ENCODE results near the gene SSC4D. TPM values are rescaled to one million over a fixed set of nuclear protein-coding genes. Genes with fewer than 3 reads are reported as not detected.
"Not testable (repeated sequence)": the region's sequence is repeated elsewhere in the genome, so short reads cannot be mapped to it uniquely, and the experiment has no call there.

The SSC4D gene
- total RNA-seq, 1 experiment from 2014 or later, result not detected

DNA sequence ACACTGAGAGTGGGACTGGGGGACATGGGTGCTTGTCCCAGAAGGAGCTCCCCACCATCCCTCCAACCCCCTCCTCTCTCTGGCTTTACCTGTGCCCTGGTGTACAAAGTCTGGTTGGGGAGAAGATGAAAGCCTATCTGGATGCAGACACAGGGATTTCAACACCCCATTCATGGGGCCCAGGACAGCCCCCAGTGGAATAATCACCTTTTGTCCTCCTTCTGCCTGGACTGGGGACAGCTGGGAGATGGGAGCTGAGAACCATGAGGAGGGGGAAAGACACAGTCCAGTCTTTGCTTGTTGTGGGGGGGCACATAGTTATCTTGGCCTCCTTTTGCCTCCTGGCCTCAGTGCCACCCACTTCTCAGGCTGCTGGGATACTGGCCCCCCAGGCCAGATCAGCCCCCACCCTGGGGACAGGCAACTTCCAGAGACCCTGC, 1.4 kb downstream of the SSC4D start:
- no peak for DNase-seq
- Histone ChIP-seq H4K20me1 (ENCODE audit: insufficient read depth, low read depth, low read length) (no peaks in the 10 kb centered on the region), H3K27ac (ENCODE audit: low read length) (no peak overlapping the region), H3K9me2 (replicated peaks; ENCODE audit: insufficient read depth, low read length) (no peaks in the 10 kb centered on the region), H3K36me3 (ENCODE audit: insufficient read depth, low read length) (no peaks in the 10 kb centered on the region), H3K4me1 (ENCODE audit: low read length) (peaks cover 6% of the 10 kb centered on the region), H2AFZ (ENCODE audit: low read length) (no peak overlapping the region), H3K9me3 (ENCODE audit: low read length) (no peaks in the 10 kb centered on the region), H3K27me3 (ENCODE audit: low read length) (no peaks in the 10 kb centered on the region), H3K4me3 (ENCODE audit: low read length) (no peak overlapping the region), H3K79me2 (ENCODE audit: low read length) (no peaks in the 10 kb centered on the region), H3K4me2 (ENCODE audit: low read depth, low read length, poor library complexity, severe bottlenecking) (no peak overlapping the region), H3K9ac (ENCODE audit: low read length) (no peak overlapping the region)

- H3K27me3 ChIP-seq (ENCODE audit: low read length), result no peaks in the 10 kb centered on the region
- H3K36me3 ChIP-seq (ENCODE audit: insufficient read depth, low read length), result no peaks in the 10 kb centered on the region
- H4K20me1 ChIP-seq (ENCODE audit: insufficient read depth, low read depth, low read length), result no peaks in the 10 kb centered on the region
- H3K9ac ChIP-seq (ENCODE audit: low read length), result no peak overlapping the region
- no peaks in the 10 kb centered on the region for H3K9me2 ChIP-seq (replicated peaks; ENCODE audit: insufficient read depth, low read length)
- no peak overlapping the region for H3K4me2 ChIP-seq (ENCODE audit: low read depth, low read length, poor library complexity, severe bottlenecking)
- H3K4me1 ChIP-seq (ENCODE audit: low read length), result peaks cover 6% of the 10 kb centered on the region
- no peak overlapping the region for H2AFZ ChIP-seq (ENCODE audit: low read length)
- DNase-seq, result no peak
- no peak overlapping the region for H3K27ac ChIP-seq (ENCODE audit: low read length)
- no peaks in the 10 kb centered on the region for H3K9me3 ChIP-seq (ENCODE audit: low read length)
- H3K79me2 ChIP-seq (ENCODE audit: low read length), result no peaks in the 10 kb centered on the region
- H3K4me3 ChIP-seq (ENCODE audit: low read length), result no peak overlapping the region
Observed at GRCh38 chr7:76407718-76408117, 1.8 kb downstream of the SSC4D start.

GRCh38 chr7:76405738-76406137, 3.8 kb downstream of the SSC4D start:
- H3K9ac ChIP-seq (ENCODE audit: low read length), result no peak overlapping the region
- H4K20me1 ChIP-seq (ENCODE audit: insufficient read depth, low read depth, low read length), result no peaks in the 10 kb centered on the region
- H3K27me3 ChIP-seq (ENCODE audit: low read length), result no peaks in the 10 kb centered on the region
- H3K4me3 ChIP-seq (ENCODE audit: low read length), result no peak overlapping the region
- peaks cover 6% of the 10 kb centered on the region for H3K4me1 ChIP-seq (ENCODE audit: low read length)
- H3K36me3 ChIP-seq (ENCODE audit: insufficient read depth, low read length), result no peaks in the 10 kb centered on the region
- H2AFZ ChIP-seq (ENCODE audit: low read length), result no peak overlapping the region
- no peak for DNase-seq
- no peaks in the 10 kb centered on the region for H3K79me2 ChIP-seq (ENCODE audit: low read length)
- no peak overlapping the region for H3K27ac ChIP-seq (ENCODE audit: low read length)
- H3K9me3 ChIP-seq (ENCODE audit: low read length), result no peaks in the 10 kb centered on the region
- no peaks in the 10 kb centered on the region for H3K9me2 ChIP-seq (replicated peaks; ENCODE audit: insufficient read depth, low read length)
- H3K4me2 ChIP-seq (ENCODE audit: low read depth, low read length, poor library complexity, severe bottlenecking), result no peak overlapping the region

DNA sequence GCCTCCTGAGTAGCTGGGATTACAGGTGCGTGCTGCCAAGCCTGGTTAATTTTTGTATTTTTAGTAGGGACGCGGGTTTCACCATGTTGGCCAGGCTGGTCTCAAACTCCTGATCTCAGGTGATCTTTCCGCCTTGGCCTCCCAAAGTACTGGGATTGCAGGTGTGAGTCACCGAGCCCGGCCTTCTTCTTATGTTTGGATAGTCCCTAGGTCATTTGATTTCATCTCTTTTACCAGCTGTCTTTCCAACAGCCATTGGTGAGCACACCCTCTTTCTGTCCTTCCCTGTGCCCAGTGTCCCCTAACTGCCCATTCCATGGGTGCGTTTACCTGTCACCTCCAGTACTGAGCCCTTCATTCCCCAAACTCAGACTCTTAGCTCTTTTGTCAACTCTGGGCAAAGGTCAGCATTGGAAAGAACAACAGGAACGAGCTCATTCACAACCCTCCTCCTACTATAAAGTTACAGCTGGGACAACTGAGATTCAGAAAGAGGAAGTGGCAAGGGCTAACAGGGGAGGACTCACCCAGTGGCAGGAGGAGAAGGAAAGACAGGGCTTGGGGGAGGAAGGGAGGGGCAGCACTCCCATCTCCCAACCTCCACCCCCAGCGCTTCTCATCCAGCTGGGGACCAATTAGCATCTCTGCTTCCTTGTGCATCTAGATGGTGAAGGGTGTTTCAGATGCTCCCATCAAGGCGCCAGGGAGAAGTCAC, 5.6 kb downstream of the SSC4D start:
- no peaks in the 10 kb centered on the region for H3K79me2 ChIP-seq (ENCODE audit: low read length)

GRCh38 chr7:76403097-76403496, 6.4 kb downstream of the SSC4D start:
- H3K36me3 ChIP-seq (ENCODE audit: insufficient read depth, low read length); H3K4me3 ChIP-seq (ENCODE audit: low read length); H3K27me3 ChIP-seq (ENCODE audit: low read length); H2AFZ ChIP-seq (ENCODE audit: low read length); H3K9me3 ChIP-seq (ENCODE audit: low read length); H3K4me1 ChIP-seq (ENCODE audit: low read length); H3K27ac ChIP-seq (ENCODE audit: low read length); H3K4me2 ChIP-seq (ENCODE audit: low read depth, low read length, poor library complexity, severe bottlenecking); H3K79me2 ChIP-seq (ENCODE audit: low read length); H3K9ac ChIP-seq (ENCODE audit: low read length); H3K9me2 ChIP-seq (replicated peaks; ENCODE audit: insufficient read depth, low read length); H4K20me1 ChIP-seq (ENCODE audit: insufficient read depth, low read depth, low read length); DNase-seq: not testable (repeated sequence)

More for the DNA sequence above, 5.6 kb downstream of the SSC4D start:
- no peaks in the 10 kb centered on the region for H3K36me3 ChIP-seq (ENCODE audit: insufficient read depth, low read length)
- no peak overlapping the region for H3K27ac ChIP-seq (ENCODE audit: low read length)
- no peaks in the 10 kb centered on the region for H3K9me2 ChIP-seq (replicated peaks; ENCODE audit: insufficient read depth, low read length)
- H2AFZ ChIP-seq (ENCODE audit: low read length), result no peak overlapping the region
- H3K4me2 ChIP-seq (ENCODE audit: low read depth, low read length, poor library complexity, severe bottlenecking), result no peak overlapping the region
- H3K9ac ChIP-seq (ENCODE audit: low read length), result no peak overlapping the region
- DNase-seq, result peak; percentile 59
- H4K20me1 ChIP-seq (ENCODE audit: insufficient read depth, low read depth, low read length), result no peaks in the 10 kb centered on the region
- peaks cover 6% of the 10 kb centered on the region for H3K4me1 ChIP-seq (ENCODE audit: low read length)
- H3K4me3 ChIP-seq (ENCODE audit: low read length), result no peak overlapping the region
- H3K27me3 ChIP-seq (ENCODE audit: low read length), result no peaks in the 10 kb centered on the region
- H3K9me3 ChIP-seq (ENCODE audit: low read length), result no peaks in the 10 kb centered on the region

GRCh38 chr7:76400248-76400647, 9.2 kb downstream of the SSC4D start:
- Histone ChIP-seq H3K4me3 (ENCODE audit: low read length) (no peak overlapping the region), H4K20me1 (ENCODE audit: insufficient read depth, low read depth, low read length) (no peaks in the 10 kb centered on the region), H3K9ac (ENCODE audit: low read length) (no peak overlapping the region), H3K4me1 (ENCODE audit: low read length) (peaks cover 21% of the 10 kb centered on the region), H3K27me3 (ENCODE audit: low read length) (no peaks in the 10 kb centered on the region), H3K4me2 (ENCODE audit: low read depth, low read length, poor library complexity, severe bottlenecking) (no peak overlapping the region), H3K36me3 (ENCODE audit: insufficient read depth, low read length) (no peaks in the 10 kb centered on the region), H3K9me2 (replicated peaks; ENCODE audit: insufficient read depth, low read length) (no peaks in the 10 kb centered on the region), H2AFZ (ENCODE audit: low read length) (no peak overlapping the region), H3K79me2 (ENCODE audit: low read length) (no peaks in the 10 kb centered on the region), H3K9me3 (ENCODE audit: low read length) (no peaks in the 10 kb centered on the region), H3K27ac (ENCODE audit: low read length) (no peak overlapping the region)
- DNase-seq, result no peak

DNA sequence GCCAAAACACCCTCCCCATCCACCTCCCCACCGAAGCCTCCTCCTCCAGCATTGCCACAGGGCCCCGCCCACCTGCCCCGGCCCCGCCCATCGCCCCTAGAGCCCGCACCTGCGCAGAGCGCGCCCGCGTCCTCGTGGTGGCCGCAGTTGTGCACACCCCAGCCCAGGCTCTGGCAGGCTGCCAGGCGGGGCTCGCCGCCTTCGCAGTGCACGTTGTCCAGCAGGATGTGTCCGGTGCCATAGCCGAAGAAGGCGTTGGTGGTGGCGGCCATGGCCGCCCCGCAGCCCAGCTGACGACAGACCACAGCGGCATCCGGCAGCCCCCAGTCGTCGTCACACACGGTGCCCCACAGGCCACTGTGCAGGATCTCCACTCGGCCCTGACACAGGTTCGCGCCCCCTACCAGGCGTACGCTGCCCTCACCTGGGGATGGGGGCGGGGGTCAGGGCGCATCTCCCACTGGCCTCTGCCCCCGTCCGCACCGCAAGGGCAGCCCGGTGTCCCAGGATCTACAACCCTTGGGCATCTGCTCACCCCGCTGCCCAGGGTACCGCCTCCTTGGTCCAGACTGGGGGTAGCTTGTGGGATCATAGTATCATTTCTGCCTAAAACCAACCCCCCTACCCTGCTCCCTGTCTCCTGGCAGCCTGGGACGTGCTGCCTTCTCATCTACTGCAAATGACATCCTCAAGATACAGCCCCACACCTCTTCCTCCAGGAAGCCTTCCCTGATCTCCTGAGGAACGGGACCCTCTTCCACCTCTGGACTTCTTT, 11.9 kb downstream of the SSC4D start:
- Histone ChIP-seq H3K79me2 (ENCODE audit: low read length) (no peaks in the 10 kb centered on the region), H3K36me3 (ENCODE audit: insufficient read depth, low read length) (no peaks in the 10 kb centered on the region), H3K4me1 (ENCODE audit: low read length) (peaks cover 29% of the 10 kb centered on the region), H3K27me3 (ENCODE audit: low read length) (no peaks in the 10 kb centered on the region), H3K9ac (ENCODE audit: low read length) (no peak overlapping the region), H3K4me2 (ENCODE audit: low read depth, low read length, poor library complexity, severe bottlenecking) (no peak overlapping the region), H3K4me3 (ENCODE audit: low read length) (no peak overlapping the region), H4K20me1 (ENCODE audit: insufficient read depth, low read depth, low read length) (no peaks in the 10 kb centered on the region), H3K9me2 (replicated peaks; ENCODE audit: insufficient read depth, low read length) (no peaks in the 10 kb centered on the region), H3K27ac (ENCODE audit: low read length) (no peak overlapping the region), H3K9me3 (ENCODE audit: low read length) (no peaks in the 10 kb centered on the region), H2AFZ (ENCODE audit: low read length) (no peak overlapping the region)
- DNase-seq, result peak; percentile 75

DNA sequence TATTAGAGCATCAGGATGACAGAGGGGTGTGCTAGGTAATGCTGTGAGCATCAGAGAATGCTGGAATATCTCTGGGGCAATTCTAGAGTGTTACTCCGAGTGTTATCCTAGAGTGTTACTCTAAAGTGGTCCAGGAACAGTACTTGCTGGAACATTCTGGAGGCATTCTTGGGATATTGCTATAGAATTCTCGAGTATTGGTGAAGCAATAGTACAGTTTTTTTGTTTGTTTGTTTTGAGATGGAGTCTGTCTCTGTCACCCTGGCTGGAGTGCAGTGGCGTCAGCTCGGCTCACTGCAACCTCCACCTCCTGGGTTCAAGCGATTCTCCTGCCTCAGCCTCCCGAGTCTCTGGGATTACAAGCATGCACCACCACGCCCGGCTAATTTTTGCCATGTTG, 12.6 kb downstream of the SSC4D start:
- Histone ChIP-seq H3K9me3 (ENCODE audit: low read length) (no peaks in the 10 kb centered on the region), H2AFZ (ENCODE audit: low read length) (no peak overlapping the region), H3K4me2 (ENCODE audit: low read depth, low read length, poor library complexity, severe bottlenecking) (no peak overlapping the region), H3K27me3 (ENCODE audit: low read length) (no peaks in the 10 kb centered on the region), H3K9ac (ENCODE audit: low read length) (no peak overlapping the region), H3K4me3 (ENCODE audit: low read length) (no peak overlapping the region), H4K20me1 (ENCODE audit: insufficient read depth, low read depth, low read length) (no peaks in the 10 kb centered on the region), H3K36me3 (ENCODE audit: insufficient read depth, low read length) (no peaks in the 10 kb centered on the region), H3K4me1 (ENCODE audit: low read length) (peaks cover 31% of the 10 kb centered on the region), H3K27ac (ENCODE audit: low read length) (no peak overlapping the region), H3K79me2 (ENCODE audit: low read length) (no peaks in the 10 kb centered on the region), H3K9me2 (replicated peaks; ENCODE audit: insufficient read depth, low read length) (no peaks in the 10 kb centered on the region)
- DNase-seq, result no peak
